HEK293 (cell line): Measurements from ENCODE around the gene PER1.

ENCODE experiments used
- BCL11A ChIP-seq: fragments of 450-650 bp; formaldehyde crosslinking; IDR thresholded peaks from 2 replicates; pipeline ENCODE4 v1.5.1; 2016; ENCODE audit warnings: low read depth, missing biosample characterization, missing genetic modification characterization
- GFI1B ChIP-seq: fragments of 450-650 bp; formaldehyde crosslinking; IDR thresholded peaks from 2 replicates; pipeline ENCODE4 v1.5.1; 2016; ENCODE audit warnings: missing biosample characterization, missing genetic modification characterization
- GLI4 ChIP-seq: fragments of 450-650 bp; formaldehyde crosslinking; IDR thresholded peaks from 2 replicates; pipeline ENCODE4 v1.5.1; 2016; ENCODE audit warnings: missing biosample characterization, missing genetic modification characterization
- HOXA7 ChIP-seq: sonication (generic); formaldehyde crosslinking; IDR thresholded peaks from 2 replicates; pipeline ENCODE4 v1.8.1; 2022; ENCODE audit warnings: missing genetic modification reagents, borderline replicate concordance
- MYNN ChIP-seq: fragments of 450-650 bp; formaldehyde crosslinking; IDR thresholded peaks from 2 replicates; pipeline ENCODE4 v1.5.1; 2016; ENCODE audit warnings: missing biosample characterization, missing genetic modification characterization, borderline replicate concordance
- ZBTB11 ChIP-seq: fragments of 450-650 bp; formaldehyde crosslinking; conservative IDR thresholded peaks from 2 replicates; pipeline ENCODE4 v1.5.1; 2016; ENCODE audit warnings: low read depth, missing biosample characterization, missing genetic modification characterization
- ZNF112 ChIP-seq: fragments of 450-650 bp; formaldehyde crosslinking; IDR thresholded peaks from 2 replicates; pipeline ENCODE4 v1.5.0; 2017; ENCODE audit warnings: missing biosample characterization, missing genetic modification characterization
- ZNF132 ChIP-seq: fragments of 450-650 bp; formaldehyde crosslinking; IDR thresholded peaks from 2 replicates; pipeline ENCODE4 v1.5.1; 2017; ENCODE audit warnings: missing biosample characterization, missing genetic modification characterization, borderline replicate concordance
- ZNF266 ChIP-seq: fragments of 450-650 bp; formaldehyde crosslinking; IDR thresholded peaks from 2 replicates; pipeline ENCODE4 v1.5.1; 2016; ENCODE audit warnings: missing biosample characterization, missing genetic modification characterization, low read depth
- ZNF274 ChIP-seq, 2 experiments: fragments of 200-500 bp in 1 of 2; fragments of 450-650 bp in 1 of 2; sonication (Bioruptor generic) in 1 of 2; formaldehyde crosslinking in 1 of 2; IDR thresholded peaks; 2 replicates each; pipeline versions ENCODE4 v1.5.1 to v1.6.1; 2014 to 2016; ENCODE audit warnings: borderline replicate concordance in 1 of 2, inconsistent platforms in 1 of 2, low read length in 1 of 2, missing biosample characterization in 1 of 2, missing genetic modification characterization in 1 of 2
- ZNF416 ChIP-seq: fragments of 450-650 bp; formaldehyde crosslinking; IDR thresholded peaks from 2 replicates; pipeline ENCODE4 v1.5.1; 2016; ENCODE audit warnings: missing biosample characterization, missing genetic modification characterization
- ZNF48 ChIP-seq: fragments of 450-650 bp; formaldehyde crosslinking; IDR thresholded peaks from 2 replicates; pipeline ENCODE4 v1.5.1; 2016; ENCODE audit warnings: missing biosample characterization, missing genetic modification characterization
- ZNF530 ChIP-seq: fragments of 450-650 bp; formaldehyde crosslinking; IDR thresholded peaks from 2 replicates; pipeline ENCODE4 v1.5.1; 2016; ENCODE audit warnings: low read depth, missing biosample characterization, missing genetic modification characterization
- ZNF544 ChIP-seq: fragments of 450-650 bp; formaldehyde crosslinking; IDR thresholded peaks from 2 replicates; pipeline ENCODE4 v1.5.0; 2017; ENCODE audit warnings: missing biosample characterization, missing genetic modification characterization
- ZNF558 ChIP-seq: fragments of 450-650 bp; formaldehyde crosslinking; IDR thresholded peaks from 2 replicates; pipeline ENCODE4 v1.5.1; 2016; ENCODE audit warnings: missing biosample characterization, missing genetic modification characterization
- ZNF624 ChIP-seq: fragments of 450-650 bp; formaldehyde crosslinking; IDR thresholded peaks from 2 replicates; pipeline ENCODE4 v1.5.1; 2017; ENCODE audit warnings: missing biosample characterization, missing genetic modification characterization
- ZNF626 ChIP-seq: fragments of 450-650 bp; sonication (Bioruptor Pico); formaldehyde crosslinking; IDR thresholded peaks from 2 replicates; pipeline ENCODE4 v1.5.1; 2018; ENCODE audit warnings: missing biosample characterization, missing genetic modification characterization, inconsistent platforms
- ZNF768 ChIP-seq: fragments of 450-650 bp; formaldehyde crosslinking; IDR thresholded peaks from 2 replicates; pipeline ENCODE4 v1.5.1; 2018; ENCODE audit warnings: missing biosample characterization, mild to moderate bottlenecking, missing genetic modification characterization
- TF ChIP-seq, protein P1 (sequence below): fragments of 450-650 bp; formaldehyde crosslinking; IDR thresholded peaks from 2 replicates; pipeline ENCODE4 v1.5.1; 2017; ENCODE audit warnings: missing biosample characterization, missing genetic modification characterization
- TF ChIP-seq, protein P2 (sequence below): fragments of 450-650 bp; formaldehyde crosslinking; IDR thresholded peaks from 2 replicates; pipeline ENCODE4 v1.5.1; 2016; ENCODE audit warnings: missing biosample characterization, missing genetic modification characterization
- TF ChIP-seq, protein P3 (sequence below): fragments of 450-650 bp; formaldehyde crosslinking; IDR thresholded peaks from 2 replicates; pipeline ENCODE4 v1.5.1; 2016; ENCODE audit warnings: missing biosample characterization, missing genetic modification characterization
- TF ChIP-seq, protein P4 (sequence below): fragments of 450-650 bp; formaldehyde crosslinking; conservative IDR thresholded peaks from 2 replicates; pipeline ENCODE4 v1.5.1; 2016; ENCODE audit warnings: low read depth, missing biosample characterization, missing genetic modification characterization

The PER1 gene

DNA sequence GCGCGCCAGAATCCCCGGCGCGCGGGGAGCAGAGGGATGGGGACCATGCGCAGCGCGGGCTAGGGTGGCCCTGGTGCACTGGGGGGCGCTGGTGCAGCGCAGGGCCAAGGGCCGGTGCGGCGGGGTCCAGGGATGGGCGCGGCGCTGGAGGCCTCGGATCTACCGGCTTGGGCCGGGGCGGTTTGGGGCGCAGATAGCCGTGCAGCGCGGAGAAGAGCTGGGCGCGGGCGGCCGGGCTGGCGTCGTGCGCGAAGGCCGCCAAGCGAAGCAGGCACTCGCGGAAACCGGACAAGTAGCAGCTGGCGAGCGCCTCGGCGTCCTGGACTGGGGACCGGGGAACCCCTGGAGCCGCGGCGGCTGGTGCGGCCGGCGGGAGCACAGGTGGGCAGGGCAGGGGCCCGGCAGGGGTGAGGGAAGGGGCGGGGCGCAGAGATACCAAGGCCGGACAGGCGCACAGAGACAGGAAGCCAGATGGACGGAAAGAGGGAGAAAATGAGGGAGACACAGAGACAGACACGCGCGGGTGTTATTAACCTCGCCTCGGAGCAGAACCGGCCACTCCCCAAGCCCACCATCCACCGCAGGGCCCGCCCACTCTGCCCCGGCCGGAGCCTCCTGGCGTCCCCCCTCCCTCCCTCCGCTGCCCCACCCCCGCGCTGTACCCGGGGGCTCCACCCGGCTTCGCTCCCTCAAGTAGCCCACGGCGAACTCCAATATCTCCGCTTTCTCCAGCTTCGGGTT is 30.4 kb downstream of the PER1 start (continued):
- TF ChIP-seq, protein P1, sequence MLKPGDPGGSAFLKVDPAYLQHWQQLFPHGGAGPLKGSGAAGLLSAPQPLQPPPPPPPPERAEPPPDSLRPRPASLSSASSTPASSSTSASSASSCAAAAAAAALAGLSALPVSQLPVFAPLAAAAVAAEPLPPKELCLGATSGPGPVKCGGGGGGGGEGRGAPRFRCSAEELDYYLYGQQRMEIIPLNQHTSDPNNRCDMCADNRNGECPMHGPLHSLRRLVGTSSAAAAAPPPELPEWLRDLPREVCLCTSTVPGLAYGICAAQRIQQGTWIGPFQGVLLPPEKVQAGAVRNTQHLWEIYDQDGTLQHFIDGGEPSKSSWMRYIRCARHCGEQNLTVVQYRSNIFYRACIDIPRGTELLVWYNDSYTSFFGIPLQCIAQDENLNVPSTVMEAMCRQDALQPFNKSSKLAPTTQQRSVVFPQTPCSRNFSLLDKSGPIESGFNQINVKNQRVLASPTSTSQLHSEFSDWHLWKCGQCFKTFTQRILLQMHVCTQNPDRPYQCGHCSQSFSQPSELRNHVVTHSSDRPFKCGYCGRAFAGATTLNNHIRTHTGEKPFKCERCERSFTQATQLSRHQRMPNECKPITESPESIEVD = no peak
- TF ChIP-seq ZNF266 (tag by site-specific recombination) (no peak), ZNF624 (tag by site-specific recombination) (no peak), ZNF544 (tag by site-specific recombination) (no peak), ZNF416 (no peak), ZBTB11 (tag by site-specific recombination) (peak; percentile 81), MYNN (tag by site-specific recombination) (no peak), ZNF132 (tag by site-specific recombination) (no peak), ZNF112 (tag by site-specific recombination) (no peak), ZNF530 (tag by site-specific recombination) (no peak), ZNF274 (IDR thresholded peaks at IDR 0.05; ENCODE audit: low read length) (no peak), ZNF274 (tag by site-specific recombination; IDR thresholded peaks at IDR 0.05; ENCODE audit: borderline replicate concordance) (no peak), ZNF558 (tag by site-specific recombination) (no peak), HOXA7 (no peak), GLI4 (no peak), ZNF48 (tag by site-specific recombination) (no peak), ZNF768 (tag by site-specific recombination) (no peak), GFI1B (no peak), ZNF626 (no peak), BCL11A (peak; percentile 19; the same call in 1 of the 2 replicates)
- TF ChIP-seq, protein P2, sequence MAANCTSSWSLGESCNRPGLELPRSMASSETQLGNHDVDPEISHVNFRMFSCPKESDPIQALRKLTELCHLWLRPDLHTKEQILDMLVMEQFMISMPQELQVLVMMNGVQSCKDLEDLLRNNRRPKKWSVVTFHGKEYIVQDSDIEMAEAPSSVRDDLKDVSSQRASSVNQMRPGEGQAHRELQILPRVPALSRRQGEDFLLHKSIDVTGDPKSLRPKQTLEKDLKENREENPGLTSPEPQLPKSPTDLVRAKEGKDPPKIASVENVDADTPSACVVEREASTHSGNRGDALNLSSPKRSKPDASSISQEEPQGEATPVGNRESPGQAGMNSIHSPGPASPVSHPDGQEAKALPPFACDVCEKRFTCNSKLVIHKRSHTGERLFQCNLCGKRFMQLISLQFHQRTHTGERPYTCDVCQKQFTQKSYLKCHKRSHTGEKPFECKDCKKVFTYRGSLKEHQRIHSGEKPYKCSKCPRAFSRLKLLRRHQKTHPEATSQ = peak; percentile 37; the same call in 1 of the 2 replicates
- TF ChIP-seq, protein P3, sequence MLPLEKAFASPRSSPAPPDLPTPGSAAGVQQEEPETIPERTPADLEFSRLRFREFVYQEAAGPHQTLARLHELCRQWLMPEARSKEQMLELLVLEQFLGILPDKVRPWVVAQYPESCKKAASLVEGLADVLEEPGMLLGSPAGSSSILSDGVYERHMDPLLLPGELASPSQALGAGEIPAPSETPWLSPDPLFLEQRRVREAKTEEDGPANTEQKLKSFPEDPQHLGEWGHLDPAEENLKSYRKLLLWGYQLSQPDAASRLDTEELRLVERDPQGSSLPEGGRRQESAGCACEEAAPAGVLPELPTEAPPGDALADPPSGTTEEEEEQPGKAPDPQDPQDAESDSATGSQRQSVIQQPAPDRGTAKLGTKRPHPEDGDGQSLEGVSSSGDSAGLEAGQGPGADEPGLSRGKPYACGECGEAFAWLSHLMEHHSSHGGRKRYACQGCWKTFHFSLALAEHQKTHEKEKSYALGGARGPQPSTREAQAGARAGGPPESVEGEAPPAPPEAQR (tag by site-specific recombination) = no peak
- TF ChIP-seq, protein P4, sequence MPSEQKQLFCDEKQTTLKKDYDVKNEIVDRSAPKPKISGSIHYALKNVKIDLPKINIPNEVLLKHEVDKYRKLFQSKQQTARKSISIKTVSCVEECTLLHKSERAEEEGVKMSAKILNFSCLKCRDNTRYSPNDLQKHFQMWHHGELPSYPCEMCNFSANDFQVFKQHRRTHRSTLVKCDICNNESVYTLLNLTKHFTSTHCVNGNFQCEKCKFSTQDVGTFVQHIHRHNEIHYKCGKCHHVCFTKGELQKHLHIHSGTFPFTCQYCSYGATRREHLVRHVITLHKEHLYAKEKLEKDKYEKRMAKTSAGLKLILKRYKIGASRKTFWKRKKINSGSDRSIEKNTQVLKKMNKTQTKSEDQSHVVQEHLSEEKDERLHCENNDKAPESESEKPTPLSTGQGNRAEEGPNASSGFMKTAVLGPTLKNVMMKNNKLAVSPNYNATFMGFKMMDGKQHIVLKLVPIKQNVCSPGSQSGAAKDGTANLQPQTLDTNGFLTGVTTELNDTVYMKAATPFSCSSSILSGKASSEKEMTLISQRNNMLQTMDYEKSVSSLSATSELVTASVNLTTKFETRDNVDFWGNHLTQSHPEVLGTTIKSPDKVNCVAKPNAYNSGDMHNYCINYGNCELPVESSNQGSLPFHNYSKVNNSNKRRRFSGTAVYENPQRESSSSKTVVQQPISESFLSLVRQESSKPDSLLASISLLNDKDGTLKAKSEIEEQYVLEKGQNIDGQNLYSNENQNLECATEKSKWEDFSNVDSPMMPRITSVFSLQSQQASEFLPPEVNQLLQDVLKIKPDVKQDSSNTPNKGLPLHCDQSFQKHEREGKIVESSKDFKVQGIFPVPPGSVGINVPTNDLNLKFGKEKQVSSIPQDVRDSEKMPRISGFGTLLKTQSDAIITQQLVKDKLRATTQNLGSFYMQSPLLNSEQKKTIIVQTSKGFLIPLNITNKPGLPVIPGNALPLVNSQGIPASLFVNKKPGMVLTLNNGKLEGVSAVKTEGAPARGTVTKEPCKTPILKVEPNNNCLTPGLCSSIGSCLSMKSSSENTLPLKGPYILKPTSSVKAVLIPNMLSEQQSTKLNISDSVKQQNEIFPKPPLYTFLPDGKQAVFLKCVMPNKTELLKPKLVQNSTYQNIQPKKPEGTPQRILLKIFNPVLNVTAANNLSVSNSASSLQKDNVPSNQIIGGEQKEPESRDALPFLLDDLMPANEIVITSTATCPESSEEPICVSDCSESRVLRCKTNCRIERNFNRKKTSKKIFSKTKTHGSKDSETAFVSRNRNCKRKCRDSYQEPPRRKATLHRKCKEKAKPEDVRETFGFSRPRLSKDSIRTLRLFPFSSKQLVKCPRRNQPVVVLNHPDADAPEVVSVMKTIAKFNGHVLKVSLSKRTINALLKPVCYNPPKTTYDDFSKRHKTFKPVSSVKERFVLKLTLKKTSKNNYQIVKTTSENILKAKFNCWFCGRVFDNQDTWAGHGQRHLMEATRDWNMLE (tag by site-specific recombination) = no peak
